Common myeloid progenitor, CD34-positive (primary cell): ENCODE measurements around the gene MCM3AP.

Experiments used
- CTCF ChIA-PET: fragments of 350-600 bp; sonication (Branson Sonifier 250); formaldehyde crosslinking; loops from one replicate; lab custom pipeline; 2021; ENCODE audit warnings: antibody characterized with exemption; lab: Charles Lee
- POLR2A ChIA-PET: fragments of 350-600 bp; sonication (Branson Sonifier 250); formaldehyde crosslinking; loops from one replicate; lab custom pipeline; 2021; ENCODE audit warnings: antibody characterized with exemption; lab: Charles Lee
- DNase-seq, 3 donors: peaks; one replicate each; pipeline versions ENCODE4 v3.0.0 to v3.0.0-alpha.2; 2013
- H3K27ac ChIP-seq, 2 experiments: 1 replicate in 1 of 2; 2 replicates in 1 of 2; pipeline ENCODE4 v1.7.0; 2013; ENCODE audit warnings: inconsistent platforms in 2 of 2, low read length in 2 of 2, mild to moderate bottlenecking in 2 of 2, low read depth in 1 of 2, moderate library complexity in 1 of 2; ENCODE audit not compliant: severe bottlenecking in 2 of 2, insufficient read depth in 1 of 2, poor library complexity in 1 of 2
- H3K27me3 ChIP-seq, 5 experiments: replicated peaks in 2 of 5; 1 replicate in 3 of 5; 2 replicates in 2 of 5; pipeline versions ENCODE4 v1.6.1 to v1.7.0; 2013; ENCODE audit warnings: low read length in 4 of 5, mild to moderate bottlenecking in 2 of 5, moderate library complexity in 2 of 5, inconsistent platforms in 1 of 5; ENCODE audit not compliant: insufficient read depth in 5 of 5, control insufficient read depth in 4 of 5
- H3K36me3 ChIP-seq, 4 experiments: 1 replicate in 2 of 4; 2 replicates in 2 of 4; pipeline versions ENCODE4 v1.6.1 to v1.7.0; 2013; ENCODE audit warnings: low read length in 3 of 4, control low read depth in 1 of 4, mild to moderate bottlenecking in 1 of 4; ENCODE audit not compliant: control insufficient read depth in 4 of 4, insufficient read depth in 4 of 4
- H3K4me1 ChIP-seq, 4 experiments: 1 replicate in 3 of 4; 2 replicates in 1 of 4; pipeline versions ENCODE4 v1.6.1 to v1.7.1; 2013; ENCODE audit warnings: low read length in 3 of 4, mild to moderate bottlenecking in 3 of 4, control low read depth in 1 of 4, inconsistent platforms in 1 of 4, moderate library complexity in 1 of 4; ENCODE audit not compliant: control insufficient read depth in 4 of 4, insufficient read depth in 4 of 4; ENCODE audit errors: control extremely low read depth in 1 of 4
- H3K4me3 ChIP-seq, 7 experiments: 1 replicate in 4 of 7; 2 replicates in 3 of 7; pipeline versions ENCODE4 v1.5.1 to v1.7.0; 2013; ENCODE audit warnings: mild to moderate bottlenecking in 7 of 7, low read length in 6 of 7, moderate library complexity in 6 of 7, inconsistent platforms in 2 of 7, low read depth in 2 of 7, control low read depth in 1 of 7; ENCODE audit not compliant: insufficient read depth in 4 of 7, control insufficient read depth in 1 of 7; ENCODE audit errors: extremely low read depth in 1 of 7
- H3K9me3 ChIP-seq, 5 experiments: 1 replicate in 4 of 5; 2 replicates in 1 of 5; pipeline versions ENCODE4 v1.6.1 to v1.7.1; 2013; ENCODE audit warnings: low read length in 4 of 5, mild to moderate bottlenecking in 2 of 5, inconsistent platforms in 1 of 5, low read depth in 1 of 5, moderate library complexity in 1 of 5; ENCODE audit not compliant: control insufficient read depth in 4 of 5, insufficient read depth in 2 of 5; ENCODE audit errors: control extremely low read depth in 1 of 5
- WGBS: methylation state at CpG from one replicate; pipeline ENCODE4 v1.1.5; 2013; ENCODE audit not compliant: insufficient coverage; 5-methylcytosine and 5-hydroxymethylcytosine counted together

MCM3AP gene

GRCh38 chr21:46265736-46266525 is 19.5 kb downstream of the MCM3AP start:
- peak overlapping the region in 1 of 2 experiments; percentile 5 for H3K27ac ChIP-seq
- 93% methylated on average over 22 of the region's 26 CpGs for WGBS
- CTCF ChIA-PET = interaction anchor here (1.1 kb wide), 1 partner anchor 59 kb away, joined by 4 read pairs; no protein-coding TSS in a partner anchor
- no peak overlapping the region for H3K4me3 ChIP-seq
- no peak for DNase-seq
- POLR2A ChIA-PET = no interaction called here
- H3K36me3 ChIP-seq = peaks cover 28 to 87% (median 59%) of the 10 kb centered on the region in 4 experiments
- H3K9me3 ChIP-seq = no peaks in the 10 kb centered on the region
- no peaks in the 10 kb centered on the region for H3K27me3 ChIP-seq
- no peaks in the 10 kb centered on the region for H3K4me1 ChIP-seq

GRCh38 chr21:46264690-46265144 is 20.7 kb downstream of the MCM3AP start:
- POLR2A ChIA-PET = no interaction called here

GRCh38 chr21:46264046-46264689 is 21.2 kb downstream of the MCM3AP start:
- CTCF ChIA-PET = no interaction called here
- H3K27me3 ChIP-seq = no peaks in the 10 kb centered on the region
- no peaks in the 10 kb centered on the region for H3K9me3 ChIP-seq
- POLR2A ChIA-PET = no interaction called here
- H3K4me3 ChIP-seq = no peak overlapping the region
- no peak overlapping the region for H3K27ac ChIP-seq
- no peaks in the 10 kb centered on the region for H3K4me1 ChIP-seq
- DNase-seq = no peak
- peaks cover 27 to 88% (median 56%) of the 10 kb centered on the region in 4 experiments for H3K36me3 ChIP-seq
- 96% methylated on average over 21 of the region's 22 CpGs for WGBS

More at GRCh38 chr21:46264690-46265144, 20.7 kb downstream of the MCM3AP start:
- no peaks in the 10 kb centered on the region for H3K9me3 ChIP-seq
- no peaks in the 10 kb centered on the region for H3K4me1 ChIP-seq
- no peak overlapping the region for H3K4me3 ChIP-seq
- peaks cover 32 to 89% (median 60%) of the 10 kb centered on the region in 4 experiments for H3K36me3 ChIP-seq
- no peaks in the 10 kb centered on the region for H3K27me3 ChIP-seq
- 95% methylated on average over 13 of the region's 13 CpGs for WGBS
- no peak for DNase-seq
- H3K27ac ChIP-seq = no peak overlapping the region
- CTCF ChIA-PET = interaction anchor here (1.1 kb wide), 1 partner anchor 61 kb away, joined by 4 read pairs; no protein-coding TSS in a partner anchor

- Histone ChIP-seq H3K27ac (peak overlapping the region in 1 of 2 experiments; percentile 69), H3K4me3 (no peak overlapping the region), H3K27me3 (no peaks in the 10 kb centered on the region), H3K9me3 (no peaks in the 10 kb centered on the region), H3K36me3 (peaks cover 11 to 77% (median 57%) of the 10 kb centered on the region in 4 experiments), H3K4me1 (peaks cover 2 to 27% (median 20%) of the 10 kb centered on the region in 4 experiments)
- WGBS = 98% methylated on average over 16 of the region's 18 CpGs
- POLR2A ChIA-PET = no interaction called here
- DNase-seq = no peak
- CTCF ChIA-PET = interaction anchor here (1.1 kb wide), 1 partner anchor 10 kb away, joined by 4 read pairs; no protein-coding TSS in a partner anchor
Observed at GRCh38 chr21:46256501-46256994, 28.9 kb downstream of the MCM3AP start.

GRCh38 chr21:46255758-46256337 is 29.6 kb downstream of the MCM3AP start:
- no peak for DNase-seq
- no peak overlapping the region for H3K4me3 ChIP-seq
- 94% methylated on average over 6 of the region's 6 CpGs for WGBS
- peaks cover 2 to 27% (median 20%) of the 10 kb centered on the region in 4 experiments for H3K4me1 ChIP-seq
- CTCF ChIA-PET = no interaction called here
- H3K27ac ChIP-seq = peak overlapping the region in 1 of 2 experiments; percentile 69
- H3K9me3 ChIP-seq = no peaks in the 10 kb centered on the region
- H3K27me3 ChIP-seq = no peaks in the 10 kb centered on the region
- POLR2A ChIA-PET = no interaction called here
- peaks cover 12 to 77% (median 54%) of the 10 kb centered on the region in 4 experiments for H3K36me3 ChIP-seq

GRCh38 chr21:46255166-46255565 is 30.2 kb downstream of the MCM3AP start:
- ChIA-PET POLR2A (no interaction called here), CTCF (interaction anchor here (1.0 kb wide), 1 partner anchor 112 kb away, joined by 4 read pairs; no protein-coding TSS in a partner anchor)

More at GRCh38 chr21:46255166-46255565, 30.2 kb downstream of the MCM3AP start:
- no peak overlapping the region for H3K4me3 ChIP-seq
- H3K4me1 ChIP-seq = peaks cover 2 to 27% (median 20%) of the 10 kb centered on the region in 4 experiments
- H3K27ac ChIP-seq = peak overlapping the region; percentile 1 to 69
- 94% methylated on average over 11 of the region's 11 CpGs for WGBS
- no peaks in the 10 kb centered on the region for H3K27me3 ChIP-seq
- H3K9me3 ChIP-seq = no peaks in the 10 kb centered on the region
- peaks cover 11 to 77% (median 54%) of the 10 kb centered on the region in 4 experiments for H3K36me3 ChIP-seq
- DNase-seq = no peak
